GM23338 (cell line): ENCODE measurements around the gene MTA1. TPM values are rescaled to one million over a fixed set of nuclear protein-coding genes. Genes with fewer than 3 reads are reported as not detected.

ENCODE experiments used
- ATAC-seq: fragments of 200-7000 bp; cut with Tn5 transposase; 3 replicates; pipeline ENCODE4 v1.9.1; 2020
- DNase-seq: peaks from one replicate; pipeline ENCODE4 v3.0.0-alpha.2; 2015; ENCODE audit warnings: low spot score
- H2AFZ ChIP-seq: fragments of 200-600 bp; sonication (generic); 2 replicates; pipeline ENCODE4 v1.8.0; 2016; ENCODE audit warnings: antibody characterized with exemption, mild to moderate bottlenecking, moderate library complexity
- H3F3A ChIP-seq: fragments of 200-600 bp; sonication (generic); replicated peaks from 2 replicates; pipeline ENCODE4 v1.8.0; 2017; ENCODE audit warnings: antibody characterized with exemption, mixed run types, low read depth
- H3K27ac ChIP-seq: fragments of 200-600 bp; sonication (generic); 2 replicates; pipeline ENCODE4 v1.6.1; 2016; ENCODE audit warnings: low read depth
- H3K27me3 ChIP-seq: fragments of 200-600 bp; sonication (generic); 2 replicates; pipeline ENCODE4 v1.8.0; 2016; ENCODE audit warnings: mild to moderate bottlenecking, mixed run types, moderate library complexity; ENCODE audit not compliant: insufficient read depth
- H3K36me3 ChIP-seq: fragments of 200-600 bp; sonication (generic); 2 replicates; pipeline ENCODE4 v1.8.0; 2016; ENCODE audit warnings: mild to moderate bottlenecking; ENCODE audit not compliant: insufficient read depth
- H3K4me1 ChIP-seq: fragments of 200-600 bp; sonication (generic); 2 replicates; pipeline ENCODE4 v1.8.0; 2016; ENCODE audit warnings: mild to moderate bottlenecking, moderate library complexity; ENCODE audit not compliant: insufficient read depth
- H3K4me2 ChIP-seq: fragments of 200-600 bp; sonication (generic); 2 replicates; pipeline ENCODE4 v1.7.1; 2017; ENCODE audit warnings: mixed run types
- H3K4me3 ChIP-seq: fragments of 200-600 bp; sonication (generic); 2 replicates; pipeline ENCODE4 v1.6.1; 2016; ENCODE audit warnings: mixed run types
- H3K79me2 ChIP-seq: fragments of 200-600 bp; sonication (generic); replicated peaks from 2 replicates; pipeline ENCODE4 v1.8.0; 2017; ENCODE audit warnings: mild to moderate bottlenecking; ENCODE audit not compliant: insufficient read depth
- H3K9me2 ChIP-seq: fragments of 200-600 bp; sonication (generic); 2 replicates; pipeline ENCODE4 v1.8.0; 2017; ENCODE audit not compliant: insufficient read depth
- H4K20me1 ChIP-seq: fragments of 200-600 bp; sonication (generic); replicated peaks from 2 replicates; pipeline ENCODE4 v1.8.0; 2017; ENCODE audit warnings: mild to moderate bottlenecking; ENCODE audit not compliant: insufficient read depth
- H3K27ac Mint-ChIP-seq: 2 replicates; pipeline ENCODE4 v1.8.0; 2020; ENCODE audit warnings: inconsistent platforms, mild to moderate bottlenecking, moderate library complexity, mixed read lengths
- H3K27me3 Mint-ChIP-seq: 3 replicates; pipeline ENCODE4 v1.8.0; 2022; ENCODE audit warnings: low read depth, mild to moderate bottlenecking, moderate library complexity, mixed read lengths, inconsistent platforms; ENCODE audit not compliant: insufficient read depth, poor library complexity
- H3K36me3 Mint-ChIP-seq: 3 replicates; pipeline ENCODE4 v1.8.0; 2021; ENCODE audit warnings: low read depth, mild to moderate bottlenecking, inconsistent platforms, moderate library complexity, mixed read lengths
- H3K4me1 Mint-ChIP-seq: 3 replicates; pipeline ENCODE4 v1.8.0; 2020; ENCODE audit warnings: mild to moderate bottlenecking, inconsistent platforms, mixed read lengths
- H3K4me3 Mint-ChIP-seq: 3 replicates; pipeline ENCODE4 v1.8.0; 2021; ENCODE audit warnings: moderate library complexity, mild to moderate bottlenecking, inconsistent platforms, mixed read lengths
- H3K9me3 Mint-ChIP-seq: 3 replicates; pipeline ENCODE4 v1.8.0; 2020; ENCODE audit warnings: moderate library complexity, mild to moderate bottlenecking, inconsistent platforms, mixed read lengths
- CREB1 ChIP-seq: fragments of 250-450 bp; sonication (Bioruptor Pico); IDR thresholded peaks from 2 replicates; pipeline ENCODE4 v1.5.0; 2020; ENCODE audit warnings: low read depth, mild to moderate bottlenecking, moderate library complexity
- EZH2 ChIP-seq: fragments of 200-600 bp; sonication (generic); IDR thresholded peaks from one replicate; pipeline ENCODE4 v1.8.0; 2017; ENCODE audit warnings: antibody characterized with exemption, mild to moderate bottlenecking, low read depth; ENCODE audit not compliant: unreplicated experiment
- NANOG ChIP-seq: IDR thresholded peaks from 2 replicates; pipeline ENCODE4 v1.6.1; 2016; ENCODE audit warnings: antibody characterized with exemption, borderline replicate concordance
- STAT1 ChIP-seq: IDR thresholded peaks from one replicate; pipeline ENCODE4 v1.6.1; 2016; ENCODE audit warnings: antibody characterized with exemption; ENCODE audit not compliant: unreplicated experiment
- ZNF331 ChIP-seq: fragments of 250-450 bp; sonication (Bioruptor Pico); IDR thresholded peaks from 2 replicates; pipeline ENCODE4 v1.5.0; 2020; ENCODE audit warnings: low read depth, mild to moderate bottlenecking, moderate library complexity
- ZNF462 ChIP-seq: fragments of 250-450 bp; sonication (Bioruptor Pico); IDR thresholded peaks from 2 replicates; pipeline ENCODE4 v1.5.0; 2020; ENCODE audit warnings: mild to moderate bottlenecking, moderate library complexity
- polyA plus RNA-seq: library from polyadenylated mRNA; unstranded; fragments of >200 nt; fragmentation: Nextera tagmentation; extraction: Ambion mirVana; gene quantifications from 2 replicates; pipeline ENCODE4 v1.2.1, GENCODE V29; 2016
- total RNA-seq: library from RNA; depleted of rRNA; stranded (reverse); fragments of >200 nt; shearing (Covaris generic); gene quantifications from 2 replicates; pipeline ENCODE4 v1.2.3, GENCODE V29; 2014
- TF ChIP-seq, protein P1 (sequence below): IDR thresholded peaks from 2 replicates; pipeline ENCODE4 v1.6.1; 2016; ENCODE audit warnings: antibody characterized with exemption

MTA1 gene
- total and polyA plus RNA-seq, 2 experiments from 2014 or later, result 53.3 to 126 TPM

DNA sequence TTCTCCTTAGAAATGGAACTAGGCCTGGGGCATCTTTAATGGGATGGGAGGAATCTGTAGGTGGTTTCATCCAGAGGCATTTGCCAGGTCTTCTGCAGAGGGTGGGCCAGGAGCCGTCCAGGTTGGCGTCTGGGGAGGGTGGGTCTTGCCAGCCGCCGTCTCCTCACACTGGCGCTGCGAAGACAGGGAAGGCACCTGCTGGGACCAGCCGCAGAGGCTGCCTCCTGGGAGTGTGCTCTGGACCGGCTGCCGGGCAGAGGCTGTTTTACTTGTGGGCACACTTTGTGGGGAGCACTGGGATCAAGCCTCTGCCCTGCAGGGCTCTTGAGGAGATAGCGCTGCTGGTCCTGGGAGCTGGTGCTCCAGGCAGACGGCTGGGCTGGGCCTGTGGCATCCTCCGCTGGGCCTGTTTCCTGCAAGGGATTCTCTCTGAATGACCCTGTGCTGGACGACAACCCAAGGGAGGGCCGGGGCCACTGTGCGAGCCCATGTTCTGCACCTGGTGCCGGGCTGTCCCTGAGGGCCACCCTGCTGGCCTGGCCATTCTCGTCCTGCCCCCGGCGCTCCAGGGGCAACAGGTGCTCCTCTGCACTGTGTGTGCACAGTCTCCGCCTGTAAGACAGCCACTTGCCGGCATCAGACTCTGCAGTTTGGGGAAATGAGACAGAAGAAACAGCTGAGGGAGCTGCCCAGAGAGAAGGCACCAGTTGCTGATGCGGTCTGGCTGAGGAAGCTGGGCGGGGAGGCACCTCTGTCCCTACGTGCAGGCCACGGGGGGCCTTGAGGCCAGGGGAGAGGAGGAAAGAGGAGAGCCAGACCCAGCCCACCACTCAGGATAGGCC lies 31.3 kb upstream of the MTA1 start (continued):
- TF ChIP-seq ZNF462 (CRISPR knock-in tag), result no peak

GRCh38 chr14:105388976-105389375 lies 30.7 kb upstream of the MTA1 start:
- H3K4me3 Mint-ChIP-seq, result no peak overlapping the region
- no peak for DNase-seq
- Histone ChIP-seq H3K27ac (no peak overlapping the region), H4K20me1 (no peaks in the 10 kb centered on the region), H3F3A (0 out of 2 replicates have a peak, but pooled peaks cover 2% of the 10 kb centered on the region), H3K4me3 (no peak overlapping the region), H2AFZ (no peak overlapping the region), H3K4me2 (no peak overlapping the region), H3K9me2 (no peaks in the 10 kb centered on the region), H3K36me3 (no peaks in the 10 kb centered on the region), H3K79me2 (no peaks in the 10 kb centered on the region), H3K27me3 (no peaks in the 10 kb centered on the region), H3K4me1 (no peaks in the 10 kb centered on the region)
- H3K9me3 Mint-ChIP-seq, result no peaks in the 10 kb centered on the region
- no peaks in the 10 kb centered on the region for H3K4me1 Mint-ChIP-seq
- no peak for ATAC-seq
- H3K27me3 Mint-ChIP-seq, result peaks cover 10% of the 10 kb centered on the region
- no peaks in the 10 kb centered on the region; the same call in 1 of the 3 replicates for H3K36me3 Mint-ChIP-seq
- no peak overlapping the region for H3K27ac Mint-ChIP-seq
- TF ChIP-seq STAT1, result no peak
- TF ChIP-seq, protein P1, sequence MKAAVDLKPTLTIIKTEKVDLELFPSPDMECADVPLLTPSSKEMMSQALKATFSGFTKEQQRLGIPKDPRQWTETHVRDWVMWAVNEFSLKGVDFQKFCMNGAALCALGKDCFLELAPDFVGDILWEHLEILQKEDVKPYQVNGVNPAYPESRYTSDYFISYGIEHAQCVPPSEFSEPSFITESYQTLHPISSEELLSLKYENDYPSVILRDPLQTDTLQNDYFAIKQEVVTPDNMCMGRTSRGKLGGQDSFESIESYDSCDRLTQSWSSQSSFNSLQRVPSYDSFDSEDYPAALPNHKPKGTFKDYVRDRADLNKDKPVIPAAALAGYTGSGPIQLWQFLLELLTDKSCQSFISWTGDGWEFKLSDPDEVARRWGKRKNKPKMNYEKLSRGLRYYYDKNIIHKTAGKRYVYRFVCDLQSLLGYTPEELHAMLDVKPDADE, result no peak
- no peak for TF ChIP-seq ZNF462 (CRISPR knock-in tag)
- TF ChIP-seq NANOG, result no peak
- no peak for TF ChIP-seq CREB1 (CRISPR knock-in tag)
- no peak for TF ChIP-seq EZH2
- no peak for TF ChIP-seq ZNF331 (CRISPR knock-in tag)
